Colonic mucosa (tissue), 4 donors: ENCODE measurements around the gene CACNA2D2. TPM values are rescaled to one million over a fixed set of nuclear protein-coding genes. Genes with fewer than 3 reads are reported as not detected.

Experiments used
- DNase-seq: peaks from one replicate; pipeline ENCODE4 v3.0.0-alpha.2; 2020
- H3K27ac ChIP-seq: fragments of 200-600 bp; one replicate; pipeline ENCODE4 v1.8.0; 2021
- H3K27me3 ChIP-seq: fragments of 200-600 bp; one replicate; pipeline ENCODE4 v1.8.0; 2021
- H3K36me3 ChIP-seq: fragments of 200-600 bp; one replicate; pipeline ENCODE4 v1.8.0; 2021
- H3K4me1 ChIP-seq: fragments of 200-600 bp; one replicate; pipeline ENCODE4 v1.8.0; 2021; ENCODE audit warnings: mild to moderate bottlenecking
- H3K4me3 ChIP-seq: fragments of 200-600 bp; one replicate; pipeline ENCODE4 v1.8.0; 2021
- H3K9ac ChIP-seq, 2 donors: one replicate each; pipeline ENCODE4 v1.7.0; 2013; ENCODE audit warnings: control low read depth in 2 of 2, low read depth in 2 of 2, low read length in 2 of 2
- H3K9me3 ChIP-seq: fragments of 200-600 bp; one replicate; pipeline ENCODE4 v1.8.0; 2021
- CTCF ChIP-seq: fragments of 200-600 bp; IDR thresholded peaks from one replicate; pipeline ENCODE4 v1.8.0; 2022; ENCODE audit warnings: antibody characterized with exemption, mild to moderate bottlenecking
- intact Hi-C: fragments of 100-400 bp; cut with DNase I; formaldehyde crosslinking; loops from one replicate; pipeline ENCODE4 v1.14.1; 2022
- total RNA-seq, 2 donors: library from RNA; stranded (reverse); fragmentation: NEBNext Ultra II Directional in 1 of 2; extraction: Animal tissue kit (Norgen Biotek cat#: 25700) in 1 of 2; gene quantifications; one replicate each; pipeline ENCODE4 v1.2.1, GENCODE V29; 2021
- donor health status: healthy.
- donor health status: DM: no; HTN: no; CAD: no.
- donor health status: DM: no; HTN: no; CAD: no.

Gene CACNA2D2
- total RNA-seq, 2 donors from 2014 or later: 2.4 to 3.3 TPM

GRCh38 chr3:50357481-50357880, 146.0 kb downstream of the CACNA2D2 start:
- H3K4me3 ChIP-seq: peak overlapping the region; percentile 89

GRCh38 chr3:50356553-50356952, 146.9 kb downstream of the CACNA2D2 start:
- Histone ChIP-seq H3K27ac (peak overlapping the region; percentile 56), H3K4me3 (no peak overlapping the region), H3K9me3 (no peaks in the 10 kb centered on the region), H3K4me1 (peaks cover 30% of the 10 kb centered on the region), H3K27me3 (no peaks in the 10 kb centered on the region), H3K9ac (peak overlapping the region; percentile 56 to 89), H3K36me3 (peaks cover 8% of the 10 kb centered on the region)
- peak; percentile 86 for DNase-seq
- no peak for TF ChIP-seq CTCF
- intact Hi-C loops: no loop called here

More at GRCh38 chr3:50357481-50357880, 146.0 kb downstream of the CACNA2D2 start:
- H3K4me1 ChIP-seq: peaks cover 26% of the 10 kb centered on the region
- peak overlapping the region; percentile 89 to 93 for H3K9ac ChIP-seq
- no peak for TF ChIP-seq CTCF
- DNase-seq: no peak
- H3K9me3 ChIP-seq: no peaks in the 10 kb centered on the region
- intact Hi-C loops: no loop called here
- peak overlapping the region; percentile 56 for H3K27ac ChIP-seq
- H3K27me3 ChIP-seq: no peaks in the 10 kb centered on the region
- peaks cover 8% of the 10 kb centered on the region for H3K36me3 ChIP-seq

- DNase-seq: no peak
- no peak for TF ChIP-seq CTCF
- Histone ChIP-seq H3K4me1 (peaks cover 35% of the 10 kb centered on the region), H3K4me3 (no peak overlapping the region), H3K9me3 (no peaks in the 10 kb centered on the region), H3K36me3 (peaks cover 8% of the 10 kb centered on the region), H3K27me3 (no peaks in the 10 kb centered on the region), H3K27ac (peak overlapping the region; percentile 56), H3K9ac (peak overlapping the region in 1 of 2 donors; percentile 89)
- intact Hi-C loops: no loop called here
Measured at GRCh38 chr3:50355829-50356552, 147.4 kb downstream of the CACNA2D2 start.

GRCh38 chr3:50354850-50355249, 148.6 kb downstream of the CACNA2D2 start:
- Histone ChIP-seq H3K9me3 (no peaks in the 10 kb centered on the region), H3K27me3 (no peaks in the 10 kb centered on the region), H3K36me3 (peaks cover 8% of the 10 kb centered on the region), H3K27ac (no peak overlapping the region), H3K4me3 (no peak overlapping the region), H3K4me1 (peaks cover 35% of the 10 kb centered on the region), H3K9ac (no peak overlapping the region)
- no peak for TF ChIP-seq CTCF
- no peak for DNase-seq
- intact Hi-C loops: no loop called here

GRCh38 chr3:50354186-50354764, 149.2 kb downstream of the CACNA2D2 start:
- H3K27me3 ChIP-seq: no peaks in the 10 kb centered on the region
- TF ChIP-seq CTCF: no peak
- no peak for DNase-seq
- no peak overlapping the region for H3K4me3 ChIP-seq
- peaks cover 8% of the 10 kb centered on the region for H3K36me3 ChIP-seq
- H3K9me3 ChIP-seq: no peaks in the 10 kb centered on the region
- H3K27ac ChIP-seq: no peak overlapping the region
- peaks cover 40% of the 10 kb centered on the region for H3K4me1 ChIP-seq
- H3K9ac ChIP-seq: no peak overlapping the region
- intact Hi-C loops: no loop called here
